Hematopoietic multipotent progenitor cell (in vitro differentiated cells): ENCODE data around the gene TGFBI. TPM values are rescaled to one million over a fixed set of nuclear protein-coding genes. Genes with fewer than 3 reads are reported as not detected.

ENCODE experiments used
- DNase-seq, 3 donors: peaks; one replicate each; pipeline ENCODE4 v3.0.0-alpha.2; 2011 to 2015; ENCODE audit warnings: low read depth in 2 of 3, low spot score in 2 of 3
- total RNA-seq: library from RNA; depleted of rRNA; stranded (reverse); fragments of >200 nt; gene quantifications from one replicate; pipeline ENCODE4 v1.2.3, GENCODE V29; 2012

The TGFBI gene
- total RNA-seq, 1 donor: 2.2 TPM

- DNase-seq: no peak
Measured at GRCh38 chr5:136061630-136062365, 33.0 kb downstream of the TGFBI start.

GRCh38 chr5:136062366-136063274, 33.8 kb downstream of the TGFBI start:
- peak in 2 of 3 donors; percentile 37 to 80 for DNase-seq

- no peak for DNase-seq
Measured at GRCh38 chr5:136063778-136064465, 35.1 kb downstream of the TGFBI start.

GRCh38 chr5:136064510-136064909, 35.7 kb downstream of the TGFBI start:
- no peak for DNase-seq

GRCh38 chr5:136065588-136065987, 36.8 kb downstream of the TGFBI start:
- no peak for DNase-seq

- DNase-seq: no peak
Measured at GRCh38 chr5:136066661-136067271, 38.0 kb downstream of the TGFBI start.

GRCh38 chr5:136067422-136067821, 38.6 kb downstream of the TGFBI start:
- DNase-seq: no peak

- no peak for DNase-seq
Measured at GRCh38 chr5:136070486-136071285, 41.9 kb downstream of the TGFBI start.

- no peak for DNase-seq
Measured at GRCh38 chr5:136073714-136074529, 45.1 kb downstream of the TGFBI start.

- no peak for DNase-seq
Measured at GRCh38 chr5:136075466-136075891, 46.7 kb downstream of the TGFBI start.

- no peak for DNase-seq
Measured at GRCh38 chr5:136076067-136076466, 47.3 kb downstream of the TGFBI start.

- no peak for DNase-seq
Measured at GRCh38 chr5:136076881-136077445, 48.2 kb downstream of the TGFBI start.

GRCh38 chr5:136079195-136079985, 50.6 kb downstream of the TGFBI start:
- DNase-seq: no peak

- DNase-seq: no peak
Measured at GRCh38 chr5:136080113-136080482, 51.3 kb downstream of the TGFBI start.

- DNase-seq: peak in 2 of 3 donors; percentile 66 to 74
Measured at GRCh38 chr5:136080483-136081216, 51.9 kb downstream of the TGFBI start.

GRCh38 chr5:136081217-136081591, 52.4 kb downstream of the TGFBI start:
- DNase-seq: no peak
